Mesothelial cell of epicardium (in vitro differentiated cells): ENCODE results near the gene RPRD1B. TPM values are rescaled to one million over a fixed set of nuclear protein-coding genes. Genes with fewer than 3 reads are reported as not detected.

Experiments
- DNase-seq, 2 experiments: peaks; one replicate each; pipeline ENCODE4 v3.0.0; 2021; ENCODE audit warnings: low spot score in 2 of 2; ENCODE audit not compliant: unreplicated experiment in 2 of 2
- H3K27ac Mint-ChIP-seq: 2 replicates; pipeline ENCODE4 v1.8.0; 2021; ENCODE audit warnings: mixed read lengths
- H3K27me3 Mint-ChIP-seq: 2 replicates; pipeline ENCODE4 v1.8.0; 2021; ENCODE audit warnings: low read depth, mixed read lengths
- H3K36me3 Mint-ChIP-seq: 2 replicates; pipeline ENCODE4 v1.8.0; 2021; ENCODE audit warnings: mixed read lengths
- H3K4me1 Mint-ChIP-seq: 2 replicates; pipeline ENCODE4 v1.8.0; 2021; ENCODE audit warnings: mixed read lengths
- H3K4me3 Mint-ChIP-seq: 2 replicates; pipeline ENCODE4 v1.8.0; 2021; ENCODE audit warnings: mild to moderate bottlenecking, moderate library complexity, mixed read lengths
- H3K9me3 Mint-ChIP-seq: 2 replicates; pipeline ENCODE4 v1.8.0; 2021; ENCODE audit warnings: mixed read lengths
- CTCF ChIP-seq: fragments of 200-600 bp; sonication (generic); IDR thresholded peaks from one replicate; pipeline ENCODE4 v1.5.0; 2021; ENCODE audit warnings: antibody characterized with exemption; ENCODE audit not compliant: unreplicated experiment
- total RNA-seq: library from RNA; stranded (reverse); gene quantifications from 3 replicates; pipeline ENCODE4 v1.2.1, GENCODE V29; 2021

The RPRD1B gene
- total RNA-seq, 1 donor from 2014 or later: 48.4 TPM

- TF ChIP-seq CTCF: no peak
- Mint-ChIP-seq H3K27ac (peak overlapping the region; percentile 82), H3K27me3 (no peaks in the 10 kb centered on the region), H3K4me3 (no peak overlapping the region), H3K36me3 (peaks cover 6% of the 10 kb centered on the region), H3K9me3 (peaks cover 6% of the 10 kb centered on the region), H3K4me1 (peaks cover 42% of the 10 kb centered on the region)
- DNase-seq: no peak
These were observed 75.5 kb downstream of the RPRD1B start for GRCh38 chr20:38108986-38109541.

- peaks cover 3% of the 10 kb centered on the region for H3K9me3 Mint-ChIP-seq
- peak overlapping the region; percentile 82 for H3K27ac Mint-ChIP-seq
- peaks cover 5% of the 10 kb centered on the region for H3K36me3 Mint-ChIP-seq
- TF ChIP-seq CTCF: no peak
- DNase-seq: no peak
- H3K27me3 Mint-ChIP-seq: no peaks in the 10 kb centered on the region
- H3K4me1 Mint-ChIP-seq: peaks cover 37% of the 10 kb centered on the region
- H3K4me3 Mint-ChIP-seq: no peak overlapping the region
These were observed 76.3 kb downstream of the RPRD1B start for GRCh38 chr20:38109591-38110524.

- H3K27me3 Mint-ChIP-seq: no peaks in the 10 kb centered on the region
- peaks cover 37% of the 10 kb centered on the region for H3K4me1 Mint-ChIP-seq
- TF ChIP-seq CTCF: no peak
- peaks cover 5% of the 10 kb centered on the region for H3K36me3 Mint-ChIP-seq
- no peak overlapping the region for H3K4me3 Mint-ChIP-seq
- peak overlapping the region; percentile 82 for H3K27ac Mint-ChIP-seq
- no peak for DNase-seq
- H3K9me3 Mint-ChIP-seq: peaks cover 3% of the 10 kb centered on the region
These were observed 77.1 kb downstream of the RPRD1B start for GRCh38 chr20:38110525-38111178.

- peaks cover 5% of the 10 kb centered on the region for H3K9me3 Mint-ChIP-seq
- DNase-seq: no peak
- H3K36me3 Mint-ChIP-seq: peaks cover 2% of the 10 kb centered on the region
- H3K4me1 Mint-ChIP-seq: peaks cover 37% of the 10 kb centered on the region
- peak overlapping the region; percentile 51 for H3K27ac Mint-ChIP-seq
- H3K4me3 Mint-ChIP-seq: no peak overlapping the region
- no peak for TF ChIP-seq CTCF
- no peaks in the 10 kb centered on the region for H3K27me3 Mint-ChIP-seq
These were observed 78.1 kb downstream of the RPRD1B start for GRCh38 chr20:38111366-38112232.

GRCh38 chr20:38112261-38112929 lies 78.8 kb downstream of the RPRD1B start:
- peaks cover 12% of the 10 kb centered on the region for H3K9me3 Mint-ChIP-seq
- H3K27ac Mint-ChIP-seq: peak overlapping the region; percentile 51
- no peak for DNase-seq
- no peaks in the 10 kb centered on the region for H3K27me3 Mint-ChIP-seq
- no peak overlapping the region for H3K4me3 Mint-ChIP-seq
- H3K4me1 Mint-ChIP-seq: peaks cover 38% of the 10 kb centered on the region
- H3K36me3 Mint-ChIP-seq: peaks cover 6% of the 10 kb centered on the region
- TF ChIP-seq CTCF: no peak
